CD4-positive, alpha-beta T cell (primary cell): ENCODE results near the gene MS4A5. TPM values are rescaled to one million over a fixed set of nuclear protein-coding genes. Genes with fewer than 3 reads are reported as not detected.
A peak's percentile ranks its signal among the peaks of the same experiment; 100 is the strongest.

Experiments used
- ATAC-seq: fragments of 200-7000 bp; cut with Tn5 transposase; one replicate; pipeline ENCODE4 v1.10.0; 2022; ENCODE audit warnings: mild to moderate bottlenecking; ENCODE audit not compliant: poor library complexity
- CTCF ChIA-PET: fragments of 350-600 bp; sonication (Branson Sonifier 250); formaldehyde crosslinking; loops from one replicate; lab custom pipeline; 2021; ENCODE audit warnings: antibody characterized with exemption, inconsistent platforms; lab: Charles Lee
- POLR2A ChIA-PET: fragments of 350-600 bp; sonication (Branson Sonifier 250); formaldehyde crosslinking; loops from one replicate; lab custom pipeline; 2021; ENCODE audit warnings: antibody characterized with exemption, inconsistent platforms; lab: Charles Lee
- DNase-seq, 14 experiments: peaks; one replicate each; pipeline ENCODE4 v3.0.0-alpha.2; 2013 to 2020; ENCODE audit warnings: mixed read lengths in 2 of 14
- H3K27ac ChIP-seq, 2 donors: one replicate each; pipeline versions ENCODE4 v1.5.1 to v1.7.0; 2013; ENCODE audit warnings: low read length in 2 of 2, low read depth in 1 of 2, mild to moderate bottlenecking in 1 of 2
- H3K27me3 ChIP-seq, 2 experiments: 1 replicate in 1 of 2; 2 replicates in 1 of 2; pipeline versions ENCODE4 v1.6.1 to v1.7.0; 2013; ENCODE audit warnings: low read length in 2 of 2, control low read depth in 1 of 2, mild to moderate bottlenecking in 1 of 2, moderate library complexity in 1 of 2; ENCODE audit not compliant: insufficient read depth in 2 of 2, control insufficient read depth in 1 of 2
- H3K36me3 ChIP-seq: one replicate; pipeline ENCODE4 v1.6.1; 2013; ENCODE audit warnings: low read length, control low read depth; ENCODE audit not compliant: insufficient read depth
- H3K4me1 ChIP-seq: one replicate; pipeline ENCODE4 v1.6.1; 2013; ENCODE audit warnings: low read length, control low read depth; ENCODE audit not compliant: insufficient read depth
- H3K4me3 ChIP-seq: one replicate; pipeline ENCODE4 v1.5.1; 2013; ENCODE audit warnings: mild to moderate bottlenecking, low read length, moderate library complexity
- H3K9me3 ChIP-seq, 2 experiments: 1 replicate in 1 of 2; 2 replicates in 1 of 2; pipeline versions ENCODE4 v1.6.1 to v1.7.0; 2013; ENCODE audit warnings: low read length in 2 of 2, mild to moderate bottlenecking in 2 of 2, control low read depth in 1 of 2, moderate library complexity in 1 of 2; ENCODE audit not compliant: control insufficient read depth in 1 of 2, insufficient read depth in 1 of 2
- H3K27ac Mint-ChIP-seq: one replicate; pipeline ENCODE4 v1.8.0; 2020; ENCODE audit warnings: mixed read lengths
- H3K27me3 Mint-ChIP-seq: one replicate; pipeline ENCODE4 v1.8.0; 2021; ENCODE audit warnings: mixed read lengths
- H3K36me3 Mint-ChIP-seq: one replicate; pipeline ENCODE4 v1.8.0; 2021; ENCODE audit warnings: low read depth, mixed read lengths
- H3K4me1 Mint-ChIP-seq: one replicate; pipeline ENCODE4 v1.8.0; 2021; ENCODE audit warnings: low read depth, mixed read lengths
- H3K4me3 Mint-ChIP-seq: one replicate; pipeline ENCODE4 v1.8.0; 2020; ENCODE audit warnings: mild to moderate bottlenecking, mixed read lengths
- H3K9me3 Mint-ChIP-seq: one replicate; pipeline ENCODE4 v1.8.0; 2020; ENCODE audit warnings: mixed read lengths
- intact Hi-C, 2 experiments: fragments of 100-400 bp; cut with DNase I in 1 of 2; cut with micrococcal nuclease in 1 of 2; formaldehyde crosslinking; loops; one replicate each; pipeline versions ENCODE4 v1.15.1 to v1.9.0; 2023 to 2025; cut with DNase I, micrococcal nuclease
- total RNA-seq, 174 experiments: library from RNA in 2 of 174; stranded (reverse) in 2 of 174; gene quantifications; one replicate each; pipeline ENCODE4 v1.2.3 and lab custom pipeline; 2021 to 2026
- TF ChIP-seq, protein P1 (sequence below): fragments of 200-600 bp; IDR thresholded peaks from one replicate; pipeline ENCODE4 v1.8.0; 2022; ENCODE audit warnings: antibody characterized with exemption, mild to moderate bottlenecking

Gene MS4A5
- total RNA-seq, 2 experiments from 2014 or later = not detected

DNA sequence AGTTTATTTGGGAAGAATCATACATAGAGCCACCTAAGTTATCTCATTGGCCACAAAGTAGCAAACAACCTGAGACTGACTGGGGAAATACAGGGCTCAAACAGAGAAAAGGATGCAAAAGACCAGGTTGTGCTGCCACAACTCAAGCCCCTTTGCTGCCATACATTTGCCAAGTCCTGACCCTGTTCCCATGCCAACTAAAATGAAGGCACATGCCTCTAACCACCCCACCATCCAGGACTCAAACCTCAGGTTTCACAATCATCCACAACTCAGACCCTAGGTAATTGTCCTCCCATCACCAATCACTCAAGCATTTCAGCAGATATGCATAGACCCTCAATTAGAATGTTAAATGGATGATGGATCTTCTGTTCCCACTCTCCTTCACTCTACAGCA, 24.8 kb downstream of the MS4A5 start:
- no peaks in the 10 kb centered on the region for H3K27me3 Mint-ChIP-seq
- no peak overlapping the region for H3K27ac Mint-ChIP-seq
- ChIA-PET POLR2A (no interaction called here), CTCF (no interaction called here)
- no peak overlapping the region for H3K4me3 ChIP-seq
- no peaks in the 10 kb centered on the region for H3K4me1 ChIP-seq
- H3K4me3 Mint-ChIP-seq = no peak overlapping the region
- ATAC-seq (no peak), DNase-seq (no peak)
- H3K4me1 Mint-ChIP-seq = no peaks in the 10 kb centered on the region
- intact Hi-C loops = no loop called here
- peaks cover 0 to 8% of the 10 kb centered on the region in 2 experiments for H3K9me3 ChIP-seq
- no peaks in the 10 kb centered on the region for H3K36me3 Mint-ChIP-seq
- peaks cover 3% of the 10 kb centered on the region for H3K9me3 Mint-ChIP-seq
- no peaks in the 10 kb centered on the region for H3K27me3 ChIP-seq
- TF ChIP-seq, protein P1, sequence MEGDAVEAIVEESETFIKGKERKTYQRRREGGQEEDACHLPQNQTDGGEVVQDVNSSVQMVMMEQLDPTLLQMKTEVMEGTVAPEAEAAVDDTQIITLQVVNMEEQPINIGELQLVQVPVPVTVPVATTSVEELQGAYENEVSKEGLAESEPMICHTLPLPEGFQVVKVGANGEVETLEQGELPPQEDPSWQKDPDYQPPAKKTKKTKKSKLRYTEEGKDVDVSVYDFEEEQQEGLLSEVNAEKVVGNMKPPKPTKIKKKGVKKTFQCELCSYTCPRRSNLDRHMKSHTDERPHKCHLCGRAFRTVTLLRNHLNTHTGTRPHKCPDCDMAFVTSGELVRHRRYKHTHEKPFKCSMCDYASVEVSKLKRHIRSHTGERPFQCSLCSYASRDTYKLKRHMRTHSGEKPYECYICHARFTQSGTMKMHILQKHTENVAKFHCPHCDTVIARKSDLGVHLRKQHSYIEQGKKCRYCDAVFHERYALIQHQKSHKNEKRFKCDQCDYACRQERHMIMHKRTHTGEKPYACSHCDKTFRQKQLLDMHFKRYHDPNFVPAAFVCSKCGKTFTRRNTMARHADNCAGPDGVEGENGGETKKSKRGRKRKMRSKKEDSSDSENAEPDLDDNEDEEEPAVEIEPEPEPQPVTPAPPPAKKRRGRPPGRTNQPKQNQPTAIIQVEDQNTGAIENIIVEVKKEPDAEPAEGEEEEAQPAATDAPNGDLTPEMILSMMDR = no peak
- no peak overlapping the region for H3K27ac ChIP-seq
- H3K36me3 ChIP-seq = no peaks in the 10 kb centered on the region

DNA sequence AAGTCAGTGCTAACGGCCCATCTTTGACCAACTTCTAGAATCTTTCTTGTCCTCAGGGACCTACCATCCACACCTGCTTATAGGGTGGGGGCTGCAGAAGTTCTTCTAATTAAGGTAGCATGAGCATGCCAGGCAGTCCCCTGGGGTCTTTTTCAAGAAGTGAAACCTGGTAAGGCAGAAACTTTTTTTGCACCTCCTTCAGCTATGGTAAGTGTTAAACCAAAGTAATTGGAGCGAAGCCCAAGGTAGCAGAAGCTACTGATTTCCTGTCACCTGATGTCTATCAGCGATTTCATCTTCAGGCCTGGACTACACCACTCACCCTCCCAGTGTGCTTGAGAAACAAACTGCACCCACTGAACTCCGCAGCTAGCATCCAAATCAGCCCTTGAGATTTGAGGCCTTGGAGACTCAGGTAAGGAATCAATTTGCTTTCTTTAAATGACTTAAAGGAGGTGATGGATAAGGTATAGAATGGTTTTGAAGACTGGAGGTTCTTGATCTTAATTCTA, 26.2 kb downstream of the MS4A5 start, which contains the start of gene MS4A1:
MS4A1 (plus strand) TSS at position 317 of the 512 bp plus-strand sequence. CDS start 6,528 bp downstream, outside the sequence.
- Histone ChIP-seq H3K9me3 (peaks cover 0 to 7% of the 10 kb centered on the region in 2 experiments), H3K27me3 (no peaks in the 10 kb centered on the region), H3K4me3 (peak within 1 kb of the TSS; percentile 10), H3K4me1 (no peaks in the 10 kb centered on the region), H3K27ac (no peak within 1 kb of the TSS), H3K36me3 (no peaks in the 10 kb centered on the region)
- peak in 3 of 14 experiments; percentile 15 to 58 (median 20) for DNase-seq
- H3K27me3 Mint-ChIP-seq = no peaks in the 10 kb centered on the region
- intact Hi-C loops = no loop called here
- no peaks in the 10 kb centered on the region for H3K36me3 Mint-ChIP-seq
- no peak within 1 kb of the TSS for H3K4me3 Mint-ChIP-seq
- ATAC-seq = no peak
- no peaks in the 10 kb centered on the region for H3K4me1 Mint-ChIP-seq
- TF ChIP-seq, protein P1 = no peak
- ChIA-PET CTCF (no interaction called here), POLR2A (no interaction called here)
- H3K9me3 Mint-ChIP-seq = no peaks in the 10 kb centered on the region
- H3K27ac Mint-ChIP-seq = no peak within 1 kb of the TSS

DNA sequence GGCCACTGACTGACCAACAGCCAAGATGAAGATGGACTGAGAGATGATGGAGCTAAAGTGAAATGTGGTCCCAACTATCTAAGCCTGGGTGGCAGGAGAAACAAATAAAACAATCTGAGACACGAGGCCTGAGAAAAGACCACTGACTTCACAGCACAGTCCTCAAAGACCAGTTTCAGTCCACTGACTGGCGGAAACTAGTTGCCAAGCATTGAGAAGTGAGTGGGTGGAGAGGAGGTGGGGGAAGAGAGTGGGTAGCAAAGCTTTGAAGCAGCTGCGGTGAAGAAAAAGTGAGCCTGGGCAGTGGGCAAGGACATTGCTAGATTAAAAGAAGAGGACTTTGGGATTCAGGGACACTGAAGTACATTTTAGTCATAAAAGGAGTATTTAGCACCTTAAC, 28.2 kb downstream of the MS4A5 start:
- intact Hi-C loops = no loop called here
- Mint-ChIP-seq H3K27ac (no peak overlapping the region), H3K36me3 (no peaks in the 10 kb centered on the region), H3K9me3 (no peaks in the 10 kb centered on the region), H3K27me3 (no peaks in the 10 kb centered on the region), H3K4me3 (no peak overlapping the region), H3K4me1 (no peaks in the 10 kb centered on the region)
- Histone ChIP-seq H3K36me3 (no peaks in the 10 kb centered on the region), H3K27me3 (no peaks in the 10 kb centered on the region), H3K4me3 (no peak overlapping the region), H3K9me3 (no peaks in the 10 kb centered on the region), H3K27ac (no peak overlapping the region), H3K4me1 (no peaks in the 10 kb centered on the region)
- ATAC-seq (no peak), DNase-seq (no peak)
- TF ChIP-seq, protein P1 = no peak
- ChIA-PET CTCF (no interaction called here), POLR2A (no interaction called here)
